GM18870 (cell line): Measurements from ENCODE around the gene TRIM66.

ENCODE experiments used
- ATAC-seq: cut with Tn5 transposase; IDR thresholded peaks from one replicate; pipeline ENCODE4 v1.9.1; 2021; ENCODE audit warnings: moderate library complexity; ENCODE audit not compliant: unreplicated experiment

TRIM66 gene

DNA sequence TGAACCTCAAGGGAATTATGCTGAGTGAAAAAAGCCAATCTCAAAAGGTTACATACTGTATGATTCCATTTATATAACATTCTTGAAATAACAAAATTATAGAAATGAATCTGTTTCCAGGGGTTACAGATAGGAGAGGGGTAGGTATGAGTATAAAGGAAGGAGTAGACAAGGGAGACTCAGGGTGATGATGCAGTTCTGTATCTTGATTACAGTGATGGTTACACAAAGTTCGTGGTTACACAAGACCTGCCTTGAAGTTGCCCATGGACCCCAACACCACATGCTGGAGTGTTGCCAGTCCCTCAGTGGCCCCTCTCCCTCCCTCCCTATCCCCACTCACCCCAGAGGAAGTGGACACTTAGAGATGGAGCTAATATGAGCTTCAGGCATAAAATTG, 108.7 kb downstream of the TRIM66 start:
- ATAC-seq, result no peak

- peak; percentile 55 for ATAC-seq
Observed at GRCh38 chr11:8567602-8568198, 114.8 kb downstream of the TRIM66 start.

DNA sequence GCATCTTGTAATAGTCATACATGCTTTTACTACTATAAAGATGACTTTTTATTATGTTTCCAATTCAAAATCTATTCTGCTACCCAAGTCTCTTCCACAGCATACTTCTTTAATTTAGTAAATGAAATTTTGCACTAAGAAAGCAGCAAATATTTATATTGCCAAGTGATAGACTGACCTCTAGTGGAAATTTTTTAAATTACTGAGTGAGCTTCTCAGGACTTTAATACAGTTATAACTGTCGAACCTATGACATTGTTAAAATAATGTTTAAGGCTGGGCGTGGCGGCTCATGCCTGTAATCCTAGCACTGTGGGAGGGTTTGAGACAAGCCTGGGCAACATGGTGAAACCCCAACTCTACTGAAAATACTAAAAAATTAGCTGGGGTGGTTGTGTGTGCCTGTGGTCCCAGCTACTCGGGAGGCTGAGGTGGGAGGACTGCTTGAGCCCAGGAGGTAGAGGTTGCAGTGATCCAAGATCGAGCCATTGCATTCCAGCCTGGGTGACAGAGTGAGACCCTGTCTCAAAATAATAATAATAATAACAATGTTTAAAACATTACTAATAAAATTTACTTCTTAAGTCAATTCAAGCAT, 115.8 kb downstream of the TRIM66 start:
- ATAC-seq, result no peak

GRCh38 chr11:8564526-8564925, 117.9 kb downstream of the TRIM66 start:
- no peak for ATAC-seq
